ENCODE measurements around the gene ANOS1.

ANOS1 gene

DNA sequence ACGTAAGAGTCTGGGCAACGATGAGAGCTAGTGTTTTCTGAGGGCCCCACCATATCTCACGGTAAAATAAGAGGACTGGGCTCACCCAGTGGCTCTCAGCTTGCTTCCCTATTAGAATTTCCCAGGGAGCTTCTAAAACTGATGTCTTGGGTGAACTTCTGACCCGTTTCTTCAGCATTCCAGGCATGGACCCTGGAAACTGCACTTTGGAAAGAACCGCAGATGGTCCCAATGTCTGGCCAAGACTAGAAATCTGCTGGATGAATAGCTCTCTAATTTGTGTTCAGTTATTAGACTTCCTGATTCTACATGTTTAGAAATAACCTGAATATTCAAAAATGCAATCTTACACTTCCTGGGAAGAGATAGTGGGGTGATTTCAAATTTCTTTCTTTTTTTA, 127.8 kb downstream of the ANOS1 start:
- TF ChIP-seq, protein P1, sequence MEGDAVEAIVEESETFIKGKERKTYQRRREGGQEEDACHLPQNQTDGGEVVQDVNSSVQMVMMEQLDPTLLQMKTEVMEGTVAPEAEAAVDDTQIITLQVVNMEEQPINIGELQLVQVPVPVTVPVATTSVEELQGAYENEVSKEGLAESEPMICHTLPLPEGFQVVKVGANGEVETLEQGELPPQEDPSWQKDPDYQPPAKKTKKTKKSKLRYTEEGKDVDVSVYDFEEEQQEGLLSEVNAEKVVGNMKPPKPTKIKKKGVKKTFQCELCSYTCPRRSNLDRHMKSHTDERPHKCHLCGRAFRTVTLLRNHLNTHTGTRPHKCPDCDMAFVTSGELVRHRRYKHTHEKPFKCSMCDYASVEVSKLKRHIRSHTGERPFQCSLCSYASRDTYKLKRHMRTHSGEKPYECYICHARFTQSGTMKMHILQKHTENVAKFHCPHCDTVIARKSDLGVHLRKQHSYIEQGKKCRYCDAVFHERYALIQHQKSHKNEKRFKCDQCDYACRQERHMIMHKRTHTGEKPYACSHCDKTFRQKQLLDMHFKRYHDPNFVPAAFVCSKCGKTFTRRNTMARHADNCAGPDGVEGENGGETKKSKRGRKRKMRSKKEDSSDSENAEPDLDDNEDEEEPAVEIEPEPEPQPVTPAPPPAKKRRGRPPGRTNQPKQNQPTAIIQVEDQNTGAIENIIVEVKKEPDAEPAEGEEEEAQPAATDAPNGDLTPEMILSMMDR (IDR thresholded peaks at IDR 0.05; ENCODE audit: insufficient read depth, low read depth, low read length, missing control alignments) = no peak
- no peak for DNase-seq (ENCODE audit: low read depth)
- H3K4me3 ChIP-seq (ENCODE audit: low read depth, low read length) = no peak overlapping the region

DNA sequence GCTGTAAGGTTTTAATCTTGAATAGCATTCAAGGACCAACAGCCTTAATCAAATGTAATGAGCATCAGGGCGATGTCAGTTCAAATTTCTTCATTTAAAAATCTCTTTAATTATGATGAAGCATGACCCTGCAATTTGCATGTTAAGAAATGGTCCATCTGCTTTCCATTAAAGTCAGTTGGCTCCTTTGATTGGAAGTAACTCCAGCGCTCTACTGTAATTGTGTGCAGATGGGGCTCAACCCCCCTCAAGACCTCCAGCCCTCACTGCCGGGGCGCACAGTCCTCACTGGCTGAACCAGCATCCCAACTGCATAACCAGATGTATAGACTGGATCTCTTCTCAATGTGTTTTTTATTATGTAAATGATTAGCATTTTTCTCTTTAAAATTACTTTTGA, 140.4 kb downstream of the ANOS1 start:
- no peak overlapping the region for H3K4me3 ChIP-seq (ENCODE audit: low read depth, low read length)
- DNase-seq (ENCODE audit: low read depth) = no peak
- TF ChIP-seq, protein P1 (IDR thresholded peaks at IDR 0.05; ENCODE audit: insufficient read depth, low read depth, low read length, missing control alignments) = no peak

DNA sequence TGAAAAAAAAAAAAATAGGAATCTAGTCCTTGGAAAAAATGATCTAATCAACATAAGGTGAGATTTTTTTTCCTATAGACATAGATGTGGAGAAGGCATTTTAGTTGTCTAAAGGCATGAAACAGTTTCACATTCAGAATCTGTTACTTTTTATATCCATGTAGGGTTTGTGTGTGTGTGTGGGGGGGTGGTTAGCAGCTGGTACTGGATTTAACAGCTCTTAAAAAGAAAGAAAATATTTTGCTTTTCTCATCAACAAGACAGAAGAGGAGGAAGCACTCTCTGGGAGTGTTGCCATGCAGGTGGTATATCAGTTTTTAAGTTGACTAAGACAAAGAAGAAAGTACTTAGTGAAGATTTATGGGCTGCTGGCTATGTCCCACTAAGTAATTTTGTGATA, 145.0 kb downstream of the ANOS1 start:
- no peak for DNase-seq (ENCODE audit: low read depth)

DNA sequence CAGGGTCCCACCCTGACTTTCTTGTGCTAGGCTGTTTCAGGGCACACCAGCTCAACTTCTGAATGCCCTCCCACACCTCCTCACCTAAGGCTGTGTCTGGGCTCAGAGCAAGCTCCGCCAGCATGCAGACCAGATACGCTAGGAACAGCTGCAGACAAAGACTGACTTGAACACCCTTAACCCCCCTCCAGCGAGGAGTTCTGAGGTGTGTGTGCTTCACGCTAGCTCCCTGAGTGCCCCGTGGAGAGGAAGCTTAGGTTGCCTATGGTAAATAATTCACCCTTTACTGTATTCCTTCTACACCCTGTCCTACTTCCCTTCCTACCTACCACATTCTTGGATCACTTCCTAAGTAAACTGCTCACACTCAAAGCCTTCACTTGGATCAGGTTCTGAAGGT, 152.3 kb downstream of the ANOS1 start:
- TF ChIP-seq, protein P1 (IDR thresholded peaks at IDR 0.05; ENCODE audit: insufficient read depth, low read depth, low read length, missing control alignments) = no peak
- H3K4me3 ChIP-seq (ENCODE audit: low read depth, low read length) = no peak overlapping the region
- DNase-seq (ENCODE audit: low read depth) = no peak

More for the DNA sequence above, 145.0 kb downstream of the ANOS1 start:
- TF ChIP-seq, protein P1 (IDR thresholded peaks at IDR 0.05; ENCODE audit: insufficient read depth, low read depth, low read length, missing control alignments) = no peak
- H3K4me3 ChIP-seq (ENCODE audit: low read depth, low read length) = no peak overlapping the region

DNA sequence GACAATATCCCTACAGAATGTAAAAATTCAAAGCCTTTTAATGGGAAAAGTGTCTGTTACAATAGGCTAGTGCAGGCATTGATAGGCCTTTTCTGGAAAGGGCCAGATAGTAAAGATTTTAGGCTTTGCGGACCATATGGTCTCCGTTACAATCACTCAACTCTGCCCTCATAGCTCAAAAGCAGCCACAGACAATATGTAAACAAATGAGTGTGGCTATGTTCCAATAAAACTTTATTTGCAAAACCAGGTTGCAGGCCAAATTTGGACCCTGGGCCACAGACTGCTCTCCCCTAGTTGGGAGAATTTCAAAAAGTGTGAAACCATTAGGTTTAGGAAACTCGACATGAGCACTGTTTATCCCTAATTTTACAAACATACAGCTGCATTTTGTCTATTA, 155.1 kb downstream of the ANOS1 start:
- TF ChIP-seq, protein P1 (IDR thresholded peaks at IDR 0.05; ENCODE audit: insufficient read depth, low read depth, low read length, missing control alignments) = no peak
- no peak overlapping the region for H3K4me3 ChIP-seq (ENCODE audit: low read depth, low read length)
- DNase-seq (ENCODE audit: low read depth) = no peak

DNA sequence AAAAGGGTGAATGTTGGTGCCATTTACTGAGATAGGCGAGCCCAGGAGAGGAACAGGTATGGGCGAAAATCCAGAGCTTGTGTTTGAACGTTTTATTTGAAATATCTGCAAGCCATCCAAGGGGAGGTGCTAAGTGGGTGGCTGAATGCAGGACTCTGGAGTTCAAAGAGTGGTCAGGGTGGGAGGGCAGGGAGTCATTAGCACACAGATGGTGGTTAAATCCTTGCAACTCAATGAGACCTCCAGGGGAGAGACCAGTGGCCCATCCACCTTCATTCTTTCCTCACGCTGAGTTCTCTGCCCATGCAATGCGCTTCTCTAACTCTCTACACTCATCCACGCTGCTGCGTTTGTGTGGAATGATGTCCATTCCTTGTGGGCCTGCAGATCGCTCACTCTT, 166.2 kb downstream of the ANOS1 start:
- TF ChIP-seq, protein P1 (IDR thresholded peaks at IDR 0.05; ENCODE audit: insufficient read depth, low read depth, low read length, missing control alignments) = no peak
- H3K4me3 ChIP-seq (ENCODE audit: low read depth, low read length) = no peak overlapping the region
- DNase-seq (ENCODE audit: low read depth) = no peak

DNA sequence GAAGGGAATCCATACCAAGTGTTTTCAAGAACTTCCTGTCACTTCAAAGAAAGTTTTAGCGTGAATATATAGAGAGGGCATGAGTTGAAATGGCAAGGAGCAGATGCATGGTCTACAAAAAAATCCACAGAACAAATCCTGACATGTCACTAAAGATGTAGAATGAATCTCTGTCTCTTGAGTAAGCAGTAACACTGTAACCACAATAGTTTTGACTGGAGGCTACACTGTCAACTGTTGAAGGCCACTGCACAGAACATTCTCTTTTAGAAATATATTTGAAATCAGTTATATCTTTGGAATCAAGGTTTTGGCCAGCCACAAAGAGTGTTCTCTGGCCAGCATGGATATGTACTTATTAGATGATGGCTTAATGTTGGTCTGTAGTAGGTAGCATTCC, 183.5 kb downstream of the ANOS1 start:
- TF ChIP-seq, protein P1 (IDR thresholded peaks at IDR 0.05; ENCODE audit: insufficient read depth, low read depth, low read length, missing control alignments) = no peak
- no peak for DNase-seq (ENCODE audit: low read depth)
- no peak overlapping the region for H3K4me3 ChIP-seq (ENCODE audit: low read depth, low read length)
